Osteoblast (primary cell): Measurements from ENCODE around the gene ASB7. TPM values are rescaled to one million over a fixed set of nuclear protein-coding genes. Genes with fewer than 3 reads are reported as not detected.

Source experiments
- DNase-seq: peaks from one replicate; pipeline ENCODE4 v3.0.0; 2011; ENCODE audit warnings: low spot score, mixed read lengths; ENCODE audit not compliant: insufficient read length; ENCODE audit errors: missing footprints
- H2AFZ ChIP-seq: 2 replicates; pipeline ENCODE4 v1.6.0; 2011; ENCODE audit warnings: mild to moderate bottlenecking, low read length
- H3K27ac ChIP-seq: 2 replicates; pipeline ENCODE4 v1.5.1; 2011; ENCODE audit warnings: mild to moderate bottlenecking, low read depth, low read length, moderate library complexity
- H3K27me3 ChIP-seq: 2 replicates; pipeline ENCODE4 v1.6.0; 2012; ENCODE audit warnings: mild to moderate bottlenecking, control low read depth, inconsistent platforms, low read length, moderate library complexity; ENCODE audit not compliant: insufficient read depth
- H3K36me3 ChIP-seq: 2 replicates; pipeline ENCODE4 v1.5.1; 2011; ENCODE audit warnings: mild to moderate bottlenecking, low read length, control low read depth, moderate library complexity; ENCODE audit not compliant: insufficient read depth
- H3K4me1 ChIP-seq: 2 replicates; pipeline ENCODE4 v1.5.1; 2011; ENCODE audit warnings: mild to moderate bottlenecking, low read length, control low read depth, moderate library complexity; ENCODE audit not compliant: insufficient read depth
- H3K4me2 ChIP-seq: 2 replicates; pipeline ENCODE4 v1.6.0; 2011; ENCODE audit warnings: mild to moderate bottlenecking, low read length; ENCODE audit not compliant: insufficient read depth
- H3K4me3 ChIP-seq: fragments of 200-600 bp; sonication (generic); 3 replicates; pipeline ENCODE4 v1.5.1; 2012; ENCODE audit warnings: mild to moderate bottlenecking, low read length, inconsistent platforms; ENCODE audit not compliant: insufficient read depth
- H3K79me2 ChIP-seq: 2 replicates; pipeline ENCODE4 v1.6.0; 2012; ENCODE audit warnings: mild to moderate bottlenecking, low read length, control low read depth, inconsistent platforms; ENCODE audit not compliant: insufficient read depth
- H3K9me3 ChIP-seq: 2 replicates; pipeline ENCODE4 v1.5.1; 2011; ENCODE audit warnings: low read depth, low read length, control low read depth
- H4K20me1 ChIP-seq: 2 replicates; pipeline ENCODE4 v1.6.0; 2012; ENCODE audit warnings: mild to moderate bottlenecking, low read length, control low read depth; ENCODE audit not compliant: insufficient read depth
- CTCF ChIP-seq: IDR thresholded peaks from 2 replicates; pipeline ENCODE4 v1.5.1; 2011; ENCODE audit warnings: mild to moderate bottlenecking, low read depth, low read length, moderate library complexity; ENCODE audit errors: extremely low read depth
- total RNA-seq: library from RNA; depleted of rRNA; stranded (reverse); fragments of >200 nt; gene quantifications from 2 replicates; pipeline ENCODE4 v1.2.3, GENCODE V29; 2012

The ASB7 gene
- total RNA-seq, 1 donor: 18.1 TPM

DNA sequence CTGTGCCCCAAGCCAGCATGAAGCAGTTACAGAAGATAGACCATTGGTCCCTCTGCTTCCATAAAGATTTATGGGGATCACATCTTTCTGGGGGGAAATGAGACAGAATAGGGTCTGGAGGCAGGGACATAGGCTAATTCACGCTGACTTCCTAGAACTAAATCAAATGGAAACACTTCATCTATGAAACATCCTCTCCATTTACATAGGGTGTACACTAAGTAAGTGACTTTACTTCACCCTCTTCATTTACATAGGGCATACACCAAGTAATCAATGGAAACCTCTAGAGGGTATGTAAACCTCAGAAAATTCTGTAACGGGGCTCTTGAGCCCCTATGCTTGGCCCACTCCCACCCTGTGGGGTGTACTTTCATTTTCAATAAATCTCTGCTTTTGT lies 10.6 kb upstream of the ASB7 start:
- no peak overlapping the region for H3K27ac ChIP-seq
- H4K20me1 ChIP-seq: peaks cover 14% of the 10 kb centered on the region
- no peak for DNase-seq
- no peaks in the 10 kb centered on the region for H3K4me1 ChIP-seq
- TF ChIP-seq CTCF: no peak
- H3K36me3 ChIP-seq: no peaks in the 10 kb centered on the region
- no peak overlapping the region for H3K4me3 ChIP-seq
- H2AFZ ChIP-seq: no peak overlapping the region
- H3K79me2 ChIP-seq: peaks cover 78% of the 10 kb centered on the region
- peaks cover 6% of the 10 kb centered on the region for H3K9me3 ChIP-seq
- no peak overlapping the region for H3K4me2 ChIP-seq
- no peaks in the 10 kb centered on the region for H3K27me3 ChIP-seq

- H3K27me3 ChIP-seq: no peaks in the 10 kb centered on the region
- H3K36me3 ChIP-seq: no peaks in the 10 kb centered on the region
- H4K20me1 ChIP-seq: peaks cover 14% of the 10 kb centered on the region
- peaks cover 6% of the 10 kb centered on the region for H3K9me3 ChIP-seq
- H3K4me3 ChIP-seq: no peak overlapping the region
- H3K27ac ChIP-seq: no peak overlapping the region
- H3K79me2 ChIP-seq: peaks cover 83% of the 10 kb centered on the region
- no peak for DNase-seq
- no peak overlapping the region for H2AFZ ChIP-seq
- no peaks in the 10 kb centered on the region for H3K4me1 ChIP-seq
- TF ChIP-seq CTCF: no peak
- H3K4me2 ChIP-seq: no peak overlapping the region
Observed at GRCh38 chr15:100592898-100593297, 9.5 kb upstream of the ASB7 start.

- peaks cover 85% of the 10 kb centered on the region for H3K79me2 ChIP-seq
- H3K27me3 ChIP-seq: no peaks in the 10 kb centered on the region
- no peak overlapping the region for H3K27ac ChIP-seq
- H4K20me1 ChIP-seq: peaks cover 14% of the 10 kb centered on the region
- no peak overlapping the region for H2AFZ ChIP-seq
- no peak for DNase-seq
- H3K9me3 ChIP-seq: peaks cover 6% of the 10 kb centered on the region
- no peaks in the 10 kb centered on the region for H3K36me3 ChIP-seq
- no peak overlapping the region for H3K4me3 ChIP-seq
- no peak overlapping the region for H3K4me2 ChIP-seq
- no peaks in the 10 kb centered on the region for H3K4me1 ChIP-seq
- no peak for TF ChIP-seq CTCF
Observed at GRCh38 chr15:100593431-100593830, 9.0 kb upstream of the ASB7 start.

DNA sequence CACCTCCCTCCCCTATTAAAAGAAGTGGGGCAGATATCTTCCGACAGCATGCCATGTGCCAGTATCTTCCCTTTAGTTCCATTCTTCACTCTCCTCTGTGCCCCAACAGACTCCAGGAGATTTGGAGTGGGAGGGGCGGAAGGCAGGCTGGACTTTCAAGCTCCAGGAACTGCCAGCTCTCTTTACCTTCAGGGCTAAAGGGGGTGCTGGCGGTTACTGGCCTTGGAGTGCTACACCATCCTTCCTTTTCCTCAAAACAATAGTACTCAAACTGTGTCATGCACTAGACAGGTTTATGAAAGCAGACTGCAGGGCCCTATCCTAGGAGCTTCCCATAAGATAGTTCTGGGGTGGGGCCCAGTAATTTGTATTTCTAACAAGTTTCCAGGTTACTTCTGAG lies 6.4 kb upstream of the ASB7 start:
- peaks cover 89% of the 10 kb centered on the region for H3K79me2 ChIP-seq
- H4K20me1 ChIP-seq: peaks cover 14% of the 10 kb centered on the region
- no peak overlapping the region for H3K4me2 ChIP-seq

More for the DNA sequence above, 6.4 kb upstream of the ASB7 start:
- Histone ChIP-seq H2AFZ (no peak overlapping the region), H3K9me3 (no peaks in the 10 kb centered on the region), H3K27me3 (no peaks in the 10 kb centered on the region), H3K36me3 (no peaks in the 10 kb centered on the region), H3K4me3 (no peak overlapping the region), H3K4me1 (peaks cover 5% of the 10 kb centered on the region), H3K27ac (no peak overlapping the region)
- TF ChIP-seq CTCF: no peak
- DNase-seq: no peak
